ENCODE measurements around the gene GLRX3.

GLRX3 gene

GRCh38 chr10:130137090-130137448 is 878 bp downstream of the GLRX3 start:
- POLR2A ChIA-PET = interaction anchor here (4.9 kb wide), 1 partner anchor 26 kb away, joined by 127 read pairs; the partner anchor contains the start of gene C10orf143

GRCh38 chr10:130137659-130138478 is 1.7 kb downstream of the GLRX3 start:
- peaks cover 23% of the 10 kb centered on the region for H3K4me1 ChIP-seq (ENCODE audit: control insufficient read depth, insufficient read depth, low read length)
- POLR2A ChIA-PET = interaction anchor here (0.7 to 4.9 kb wide), 2 partner anchors 17 to 27 kb away, joined by 8 to 127 read pairs; partner anchors contain the start of gene C10orf143
- TF ChIP-seq ZBTB6 (tag by site-specific recombination; IDR thresholded peaks at IDR 0.05) (peak; percentile 78), ZNF239 (tag by site-specific recombination; IDR thresholded peaks at IDR 0.05) (no peak), ZNF311 (tag by site-specific recombination; IDR thresholded peaks at IDR 0.05; ENCODE audit: borderline replicate concordance) (no peak), PRDM1 (tag by site-specific recombination; IDR thresholded peaks at IDR 0.05) (peak; percentile 61; the same call in 1 of the 2 replicates), ZNF274 (IDR thresholded peaks at IDR 0.05; ENCODE audit: low read length) (no peak), ZNF274 (tag by site-specific recombination; IDR thresholded peaks at IDR 0.05; ENCODE audit: borderline replicate concordance) (no peak), SCRT2 (tag by site-specific recombination; IDR thresholded peaks at IDR 0.05) (peak; percentile 67)
- TF ChIP-seq, protein P1, sequence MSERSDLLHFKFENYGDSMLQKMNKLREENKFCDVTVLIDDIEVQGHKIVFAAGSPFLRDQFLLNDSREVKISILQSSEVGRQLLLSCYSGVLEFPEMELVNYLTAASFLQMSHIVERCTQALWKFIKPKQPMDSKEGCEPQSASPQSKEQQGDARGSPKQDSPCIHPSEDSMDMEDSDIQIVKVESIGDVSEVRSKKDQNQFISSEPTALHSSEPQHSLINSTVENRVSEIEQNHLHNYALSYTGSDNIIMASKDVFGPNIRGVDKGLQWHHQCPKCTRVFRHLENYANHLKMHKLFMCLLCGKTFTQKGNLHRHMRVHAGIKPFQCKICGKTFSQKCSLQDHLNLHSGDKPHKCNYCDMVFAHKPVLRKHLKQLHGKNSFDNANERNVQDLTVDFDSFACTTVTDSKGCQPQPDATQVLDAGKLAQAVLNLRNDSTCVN (tag by site-specific recombination; optimal IDR thresholded peaks at IDR 0.05) = peak; percentile 8
- peaks cover 0 to 15% of the 10 kb centered on the region in 2 experiments; a peak in 2 of 3 replicates for H3K36me3 ChIP-seq (ENCODE audit: control insufficient read depth in 2 of 2, insufficient read depth in 1 of 2, low read length in 2 of 2)
- H3K27ac ChIP-seq (ENCODE audit: extremely low read depth, low read depth, low read length) = peak overlapping the region; percentile 56; the same call in 1 of the 2 replicates
- no peaks in the 10 kb centered on the region for H3K9me3 ChIP-seq (ENCODE audit: control insufficient read depth, insufficient read depth, low read depth, low read length)
- H3K4me3 ChIP-seq (ENCODE audit: low read depth, low read length) = peak overlapping the region; percentile 80
- CTCF ChIA-PET = interaction anchor here (0.6 to 2.5 kb wide), 5 partner anchors 11 to 1124 kb away, joined by 3 to 6 read pairs (median 6); partner anchors contain the start of gene C10orf143

More at GRCh38 chr10:130137090-130137448, 878 bp downstream of the GLRX3 start:
- Histone ChIP-seq H3K27ac (ENCODE audit: extremely low read depth, low read depth, low read length) (peak overlapping the region; percentile 88), H3K36me3 (ENCODE audit: control insufficient read depth in 2 of 2, insufficient read depth in 1 of 2, low read length in 2 of 2) (peaks cover 0 to 7% of the 10 kb centered on the region in 2 experiments; a peak in 2 of 3 replicates), H3K9me3 (ENCODE audit: control insufficient read depth, insufficient read depth, low read depth, low read length) (no peaks in the 10 kb centered on the region), H3K4me1 (ENCODE audit: control insufficient read depth, insufficient read depth, low read length) (peaks cover 23% of the 10 kb centered on the region), H3K4me3 (ENCODE audit: low read depth, low read length) (peak overlapping the region; percentile 80)
- CTCF ChIA-PET = interaction anchor here (0.6 to 2.5 kb wide), 3 partner anchors 10 to 41 kb away, joined by 3 to 6 read pairs (median 3); partner anchors contain the start of gene C10orf143
- TF ChIP-seq ZNF707 (tag by site-specific recombination; IDR thresholded peaks at IDR 0.05) (no peak), ZNF391 (tag by site-specific recombination; IDR thresholded peaks at IDR 0.05; ENCODE audit: borderline replicate concordance, low read depth) (0 out of 2 replicates have a peak, but pooled peaks have one; percentile 15), SCRT1 (tag by site-specific recombination; IDR thresholded peaks at IDR 0.05; ENCODE audit: borderline replicate concordance) (peak; percentile 76), ZXDB (tag by site-specific recombination; IDR thresholded peaks at IDR 0.05) (peak; percentile 60), SCRT2 (tag by site-specific recombination; IDR thresholded peaks at IDR 0.05) (peak; percentile 86), ZNF280C (tag by site-specific recombination; IDR thresholded peaks at IDR 0.05) (no peak), ZBTB17 (tag by site-specific recombination; IDR thresholded peaks at IDR 0.05) (peak; percentile 78), ZNF530 (tag by site-specific recombination; IDR thresholded peaks at IDR 0.05; ENCODE audit: low read depth) (no peak), ZNF76 (tag by site-specific recombination; IDR thresholded peaks at IDR 0.05; ENCODE audit: borderline replicate concordance, low read depth) (no peak), REST (tag by site-specific recombination; IDR thresholded peaks at IDR 0.05) (0 out of 2 replicates have a peak, but pooled peaks have one; percentile 38), ZNF629 (tag by site-specific recombination; IDR thresholded peaks at IDR 0.05) (0 out of 2 replicates have a peak, but pooled peaks have one; percentile 13)
- TF ChIP-seq, protein P2, sequence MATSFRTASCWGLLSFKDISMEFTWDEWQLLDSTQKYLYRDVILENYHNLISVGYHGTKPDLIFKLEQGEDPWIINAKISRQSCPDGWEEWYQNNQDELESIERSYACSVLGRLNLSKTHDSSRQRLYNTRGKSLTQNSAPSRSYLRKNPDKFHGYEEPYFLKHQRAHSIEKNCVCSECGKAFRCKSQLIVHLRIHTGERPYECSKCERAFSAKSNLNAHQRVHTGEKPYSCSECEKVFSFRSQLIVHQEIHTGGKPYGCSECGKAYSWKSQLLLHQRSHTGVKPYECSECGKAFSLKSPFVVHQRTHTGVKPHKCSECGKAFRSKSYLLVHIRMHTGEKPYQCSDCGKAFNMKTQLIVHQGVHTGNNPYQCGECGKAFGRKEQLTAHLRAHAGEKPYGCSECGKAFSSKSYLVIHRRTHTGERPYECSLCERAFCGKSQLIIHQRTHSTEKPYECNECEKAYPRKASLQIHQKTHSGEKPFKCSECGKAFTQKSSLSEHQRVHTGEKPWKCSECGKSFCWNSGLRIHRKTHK (tag by site-specific recombination; IDR thresholded peaks at IDR 0.05) = no peak
